NCI-H82 treated with DMSO at 0.1 percent for 48 hours (cell line): ENCODE results near the gene NTM.
"Not testable (repeated sequence)": the region's sequence is repeated elsewhere in the genome, so short reads cannot be mapped to it uniquely, and the experiment has no call there.

Source experiments
- DNase-seq: peaks from one replicate; lab custom pipeline; 2025; ENCODE audit not compliant: unreplicated experiment; lab: John Stamatoyannopoulos, UW

The NTM gene

DNA sequence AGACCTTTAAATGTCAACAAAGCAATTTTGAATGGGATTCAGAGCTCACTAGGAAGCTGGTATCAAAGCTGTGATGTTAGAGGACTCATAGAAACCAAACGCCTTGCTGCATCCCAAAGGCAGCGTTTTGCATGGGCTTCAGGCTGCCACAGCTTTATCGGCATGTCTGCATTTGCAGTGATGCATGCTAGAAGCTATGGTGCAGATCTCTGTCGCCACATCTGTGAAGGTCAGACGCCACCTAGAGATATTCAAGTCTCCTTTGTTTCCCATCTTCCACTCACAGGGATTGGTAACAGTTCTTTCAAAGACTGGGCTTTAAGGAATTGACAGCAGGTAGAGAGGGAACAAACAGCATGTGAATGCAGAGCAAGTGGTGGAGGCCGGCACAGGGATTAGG lies 47.8 kb downstream of the NTM start:
- no peak for DNase-seq

DNA sequence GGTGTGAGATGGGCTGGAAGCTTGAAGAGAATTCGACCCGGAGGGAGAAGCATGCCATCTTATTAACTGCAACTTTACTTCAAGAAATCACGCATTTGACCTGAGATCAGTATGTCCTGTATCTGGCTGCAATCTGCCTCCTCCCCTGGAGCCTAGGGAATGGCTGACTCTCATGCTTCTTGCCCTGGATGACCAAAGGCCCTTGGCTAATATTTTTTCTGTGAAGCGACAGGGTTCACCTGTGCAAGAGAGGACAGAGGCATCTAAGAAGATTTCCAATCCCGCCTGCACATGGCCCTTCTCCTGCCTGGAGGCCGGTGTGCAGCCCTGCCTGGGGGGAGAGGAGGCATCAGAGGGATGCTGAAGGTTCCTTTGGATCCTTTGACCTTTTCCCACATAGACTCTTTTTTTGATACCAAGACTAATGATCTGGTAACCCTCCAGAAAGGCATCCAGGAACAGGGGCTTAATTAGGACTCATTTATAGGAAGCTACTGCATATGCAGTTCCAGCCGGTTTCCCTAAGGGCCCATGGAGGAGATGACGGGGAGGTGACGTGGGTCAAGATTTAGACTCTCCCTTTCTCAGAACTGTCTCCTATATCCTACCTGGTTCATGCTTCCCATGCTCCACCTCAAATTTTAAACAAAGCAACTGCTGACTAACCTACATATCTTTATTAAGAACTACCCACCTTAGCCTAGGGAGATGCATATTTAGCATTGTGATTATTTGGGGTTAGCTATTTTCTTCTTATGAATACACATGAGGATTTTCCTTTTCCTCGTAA lies 50.8 kb downstream of the NTM start:
- no peak for DNase-seq

DNA sequence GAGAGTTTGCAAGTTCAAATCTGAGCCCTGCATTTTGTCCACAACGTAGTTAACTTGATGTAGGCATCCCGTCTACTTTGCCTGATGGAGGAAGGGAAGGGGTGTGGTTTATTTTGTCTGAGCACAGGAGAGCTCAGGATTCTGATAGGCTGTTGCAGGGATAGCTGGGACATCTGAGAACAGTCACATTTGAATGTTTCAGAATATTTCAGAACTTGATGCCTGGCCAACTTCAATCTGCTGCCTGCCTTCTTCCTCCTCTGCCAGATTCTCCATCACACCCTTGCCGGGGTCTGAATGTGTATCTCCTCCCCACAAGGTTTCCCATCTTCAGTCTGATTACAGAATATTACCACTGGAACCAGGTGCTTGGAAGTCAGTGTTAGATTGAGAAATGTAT lies 51.6 kb downstream of the NTM start:
- DNase-seq: no peak

DNA sequence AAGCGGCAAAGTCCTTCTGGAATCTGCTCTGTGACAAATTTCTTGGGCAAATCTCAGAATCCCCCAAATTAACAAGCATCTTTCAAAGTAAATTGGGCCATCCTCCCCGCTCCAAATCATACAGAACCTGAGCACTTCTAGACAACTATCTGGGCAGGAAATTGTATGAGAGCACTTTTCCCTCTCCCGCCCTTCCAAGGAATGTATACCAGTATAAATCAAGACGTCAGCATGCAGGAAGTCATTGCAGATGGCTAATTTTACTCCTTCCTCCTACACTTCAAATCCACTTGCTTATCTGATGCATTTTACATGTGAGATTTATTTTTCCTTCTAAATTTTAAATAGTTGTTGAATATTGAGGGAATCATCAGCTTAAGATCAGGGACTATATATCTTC lies 52.1 kb downstream of the NTM start:
- no peak for DNase-seq

DNA sequence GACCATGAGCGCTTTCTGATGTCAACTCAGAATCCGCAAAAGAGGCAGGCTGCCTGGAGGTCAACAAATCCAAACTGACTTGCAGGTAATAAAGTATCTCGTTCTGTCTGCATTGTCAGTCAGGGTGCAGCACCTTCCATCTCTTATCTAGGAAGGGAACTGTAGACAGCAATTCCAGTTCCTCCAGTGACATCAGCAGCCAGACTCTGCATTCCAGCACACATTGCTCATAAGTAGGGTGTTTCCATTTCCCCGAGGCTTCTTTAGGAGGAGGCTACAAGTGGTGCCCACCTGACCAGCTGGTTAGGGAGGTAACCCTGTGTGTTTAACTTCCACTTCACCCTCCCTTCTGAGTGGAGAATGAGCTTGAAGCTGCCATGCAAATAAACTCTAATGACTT lies 53.3 kb downstream of the NTM start:
- DNase-seq: no peak

DNA sequence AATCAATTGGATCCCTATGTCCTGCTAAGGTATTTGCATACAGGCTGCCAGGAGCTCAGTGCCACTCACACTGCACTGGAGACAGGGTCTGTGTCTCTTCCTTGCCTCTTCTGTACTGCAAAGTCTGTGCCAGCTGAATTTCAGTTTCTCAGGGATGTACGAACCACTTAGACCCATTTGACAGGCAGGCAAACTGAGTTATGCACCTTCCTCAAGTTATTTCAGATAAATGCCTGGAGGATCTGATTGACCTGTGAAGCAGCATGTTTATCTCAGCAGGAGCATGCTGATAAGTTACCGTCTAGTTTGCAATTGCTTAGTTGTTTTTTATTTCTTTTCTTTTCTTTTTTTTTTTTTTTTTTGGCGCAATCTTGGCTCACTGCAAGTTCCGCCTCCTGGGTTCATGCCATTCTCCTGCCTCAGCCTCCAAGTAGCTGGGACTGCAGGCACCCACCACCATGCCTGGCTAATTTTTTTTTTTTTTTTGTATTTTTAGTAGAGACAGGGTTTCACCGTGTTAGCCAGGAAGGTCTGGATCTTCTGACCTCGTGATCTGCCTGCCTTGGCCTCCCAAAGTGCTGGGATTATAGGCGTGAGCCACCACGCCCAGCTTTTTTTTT lies 54.0 kb downstream of the NTM start:
- DNase-seq: not testable (repeated sequence)

DNA sequence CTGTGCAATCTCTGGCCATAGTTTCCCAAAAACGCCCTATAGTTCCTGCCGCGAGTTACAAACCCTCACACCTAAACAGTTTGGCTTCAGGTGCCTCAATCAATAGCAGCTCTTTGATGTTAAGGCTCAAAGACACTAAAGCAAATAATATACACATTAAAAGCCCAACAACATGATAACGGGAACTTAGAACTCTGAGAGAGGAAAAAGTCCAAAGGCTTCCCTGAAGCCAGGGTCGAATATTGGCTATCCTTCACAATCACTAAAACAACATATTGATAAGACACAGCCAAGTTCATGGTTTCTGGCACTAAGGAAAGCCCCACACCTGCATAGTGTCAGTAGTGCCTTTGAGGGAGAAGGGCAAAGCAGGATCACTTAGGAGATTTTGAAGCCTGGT lies 54.9 kb downstream of the NTM start:
- no peak for DNase-seq

DNA sequence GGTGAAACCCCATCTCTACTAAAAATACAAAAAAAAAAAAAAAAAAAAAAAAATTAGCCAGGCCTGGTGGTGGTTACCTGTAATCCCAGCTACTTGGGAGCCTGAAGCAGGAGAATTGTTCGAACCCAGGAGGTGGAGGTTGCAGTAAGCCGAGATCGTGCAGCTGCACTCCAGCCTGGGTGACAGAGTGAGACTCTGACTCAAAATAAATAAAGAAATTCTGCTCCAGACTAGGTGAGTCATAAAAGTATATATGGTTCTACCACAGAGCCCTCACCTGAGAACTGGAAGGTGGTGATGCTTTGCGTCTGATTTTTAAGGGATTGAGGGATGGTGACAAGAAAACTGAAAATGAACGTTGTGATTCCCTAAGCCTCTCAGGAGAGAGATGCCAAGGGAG lies 58.4 kb downstream of the NTM start:
- no peak for DNase-seq

DNA sequence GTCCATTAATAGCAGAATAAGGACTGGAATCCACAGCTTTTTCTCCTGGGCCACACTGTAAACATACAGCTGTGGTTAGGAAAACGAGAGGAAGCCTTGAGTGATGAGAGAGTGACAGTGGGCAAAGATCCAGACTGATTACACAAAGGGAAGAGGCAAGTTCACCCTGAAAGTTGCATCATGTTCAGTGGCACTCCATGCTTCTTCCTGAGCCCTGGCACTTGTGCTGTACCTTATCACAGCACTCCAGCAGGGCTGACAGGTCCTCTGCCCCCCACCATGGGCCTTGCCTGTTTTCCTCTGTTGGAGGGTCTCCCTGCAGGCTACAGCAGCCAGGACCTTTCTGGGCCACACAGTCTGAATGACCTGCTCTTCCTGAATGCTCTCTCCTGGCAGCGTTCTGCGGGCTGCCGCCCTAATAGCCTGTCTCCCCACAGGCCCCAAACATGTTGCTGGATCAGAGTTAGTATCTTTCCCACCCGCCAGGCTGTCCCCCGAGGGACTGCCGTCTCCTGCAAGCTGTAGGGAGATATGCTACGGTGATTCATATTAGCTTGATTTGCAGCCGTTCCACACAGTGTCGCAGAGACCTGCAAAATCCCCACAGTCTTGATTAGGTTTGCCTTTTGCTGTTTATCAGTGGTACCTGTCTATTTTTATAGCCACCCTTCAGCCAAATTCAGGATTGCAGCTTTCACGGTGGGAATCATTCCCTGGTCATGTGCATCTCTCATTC lies 60.2 kb downstream of the NTM start:
- no peak for DNase-seq

DNA sequence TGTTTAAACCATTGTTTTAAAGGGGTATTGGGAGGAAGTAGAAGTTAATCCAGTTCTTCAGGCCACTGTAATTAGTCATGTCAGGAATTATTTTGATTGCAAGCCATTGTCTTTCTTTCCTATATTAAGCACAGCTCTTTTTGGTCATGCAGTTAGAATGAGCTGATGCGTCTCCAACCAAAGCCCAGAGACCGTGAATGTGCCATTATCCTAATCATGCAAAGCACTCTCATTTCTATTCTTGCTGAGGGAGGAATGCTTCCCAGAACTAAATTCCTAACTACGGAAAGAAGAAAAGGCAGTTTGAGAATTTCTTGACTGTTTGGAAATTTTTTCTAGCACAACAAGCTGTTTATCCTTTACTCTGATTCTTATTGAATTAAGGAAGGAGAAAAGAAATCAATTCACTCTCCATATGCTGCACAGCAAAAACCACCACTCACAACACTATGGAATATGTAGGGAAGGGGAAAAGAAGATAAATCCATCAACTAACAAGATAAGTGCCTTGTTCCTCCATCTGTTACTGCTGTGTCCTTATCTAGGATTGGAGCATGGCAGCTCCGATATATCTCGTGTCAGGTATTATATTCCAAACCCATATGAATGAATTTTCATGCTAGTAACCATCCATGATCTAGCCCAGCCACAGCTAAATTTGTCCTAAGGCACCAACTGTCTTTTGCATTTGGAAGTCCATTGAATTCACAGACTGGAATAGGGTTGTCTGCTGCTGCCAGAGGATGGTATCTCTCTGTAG lies 70.8 kb downstream of the NTM start:
- DNase-seq: peak; percentile 89

DNA sequence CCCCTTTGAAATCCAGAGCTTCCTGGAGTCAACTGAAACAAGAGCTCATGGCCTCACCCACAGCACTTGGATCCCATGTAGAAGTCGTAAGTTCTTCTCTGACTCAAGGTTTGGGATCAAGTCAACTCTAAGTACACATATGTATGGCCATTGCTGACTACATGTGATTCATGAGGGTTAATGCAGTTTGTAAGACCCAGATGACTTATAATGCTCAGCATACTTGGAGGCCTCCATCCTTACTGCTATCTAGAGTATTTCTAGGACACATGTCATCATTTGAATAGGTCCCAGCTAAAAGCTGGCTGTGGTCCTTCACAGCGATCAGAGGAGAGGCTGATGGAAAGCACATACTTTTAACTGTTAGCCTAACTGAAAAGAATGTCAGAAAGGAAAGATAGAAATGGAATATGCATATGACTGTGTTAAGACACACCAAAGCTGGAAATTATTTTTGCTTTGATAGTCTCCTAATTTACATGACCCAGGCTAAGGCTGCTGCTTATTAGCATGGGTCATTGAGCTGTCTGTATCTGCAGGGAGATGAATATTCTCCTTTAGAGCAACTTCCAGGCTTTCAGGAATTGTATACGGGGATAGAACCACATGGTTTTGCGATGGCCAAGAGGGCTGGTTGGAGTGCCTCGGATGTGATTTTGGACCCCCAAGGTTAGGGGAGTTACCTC lies 76.3 kb downstream of the NTM start:
- DNase-seq: no peak

DNA sequence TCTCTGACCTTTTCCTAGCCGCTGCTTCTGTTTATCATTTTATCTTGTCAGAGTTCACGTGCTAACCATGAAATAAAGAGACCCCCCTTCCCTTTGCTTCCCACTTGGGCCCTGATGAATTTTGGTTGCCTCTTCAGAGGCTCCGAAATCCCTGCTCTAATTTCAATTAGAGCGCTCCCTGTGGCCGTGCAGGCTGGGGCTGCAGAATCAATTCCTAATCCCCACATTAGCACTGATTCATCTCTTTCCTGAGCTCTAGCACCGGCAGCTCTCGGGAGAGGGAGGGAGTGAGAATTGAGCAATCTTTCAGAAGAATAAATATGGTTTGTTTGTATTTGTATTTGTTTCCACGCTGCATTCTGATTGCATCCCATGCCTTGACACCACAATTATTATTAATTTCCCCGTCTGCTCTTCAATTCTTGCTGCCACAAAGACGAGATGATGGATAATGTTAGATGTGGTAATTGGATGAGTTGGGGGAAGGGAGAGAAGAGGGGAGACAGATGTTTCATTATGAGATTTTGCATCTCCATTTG lies 76.9 kb downstream of the NTM start:
- peak; percentile 88 for DNase-seq

DNA sequence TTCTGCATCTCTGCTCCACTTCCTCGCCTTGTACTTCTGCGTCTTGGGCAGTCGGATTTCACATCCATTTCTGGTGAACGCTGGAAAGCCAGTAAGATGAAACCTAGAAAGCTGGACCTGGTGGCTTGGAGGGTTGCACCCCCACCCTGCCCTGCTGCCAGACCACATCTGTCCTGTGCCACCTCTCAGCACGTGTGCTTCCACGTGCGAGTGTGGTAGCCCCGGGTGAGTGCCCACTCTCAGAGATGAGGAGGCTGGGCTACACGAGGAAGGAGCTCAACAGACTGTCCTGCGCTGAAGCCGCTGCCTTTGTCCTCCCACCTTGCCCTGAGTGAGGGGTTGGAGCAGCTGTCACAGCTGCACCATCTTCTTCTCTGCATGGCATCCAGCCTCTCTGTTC lies 77.5 kb downstream of the NTM start:
- no peak for DNase-seq

DNA sequence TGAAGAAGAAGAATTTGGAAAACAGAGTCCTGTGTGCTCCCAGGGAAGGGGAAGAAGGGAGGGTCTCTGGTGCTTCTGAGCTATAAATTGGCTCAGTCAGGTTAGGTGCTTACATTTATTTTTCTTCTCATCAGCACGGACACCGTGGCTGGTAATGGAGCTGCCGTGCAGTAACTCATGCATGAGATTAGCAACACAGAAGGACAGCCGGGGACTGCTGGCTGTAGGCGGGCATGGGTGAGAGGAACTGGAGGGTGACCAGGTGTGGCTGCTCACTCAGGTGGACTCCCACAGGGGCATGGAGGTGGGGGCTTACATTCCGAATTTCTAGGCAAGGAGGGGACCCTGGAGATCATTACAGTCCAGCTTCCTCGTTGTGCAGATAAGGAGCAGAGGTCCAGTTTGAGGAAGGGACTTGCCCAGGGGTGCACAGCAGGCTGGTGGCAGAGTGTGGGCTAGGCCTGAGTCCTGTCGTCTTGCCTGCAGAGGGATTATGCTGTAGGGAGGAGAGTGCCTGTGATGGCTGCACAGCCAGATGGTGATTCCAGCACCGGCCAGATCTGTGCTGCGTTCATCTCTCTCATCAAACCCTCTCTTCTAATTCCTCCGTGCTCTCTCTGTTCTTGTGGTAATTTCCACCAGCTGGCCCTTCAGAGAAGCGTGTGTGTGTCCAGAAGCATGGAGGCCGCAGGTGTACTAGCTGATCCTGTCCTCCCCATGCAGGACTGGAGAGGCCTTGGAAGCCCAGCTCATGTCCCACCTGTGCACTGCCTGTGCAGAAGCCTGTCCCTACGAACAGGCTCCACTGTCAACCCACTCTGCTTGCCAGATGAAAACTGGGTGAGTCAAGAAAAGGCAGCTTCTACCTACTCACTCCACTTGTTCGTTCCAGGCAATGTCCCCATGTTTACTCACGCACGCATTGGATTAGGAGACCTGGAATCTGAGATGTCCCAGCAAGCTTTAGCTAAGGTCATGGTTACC lies 78.9 kb downstream of the NTM start:
- peak; percentile 75 for DNase-seq

DNA sequence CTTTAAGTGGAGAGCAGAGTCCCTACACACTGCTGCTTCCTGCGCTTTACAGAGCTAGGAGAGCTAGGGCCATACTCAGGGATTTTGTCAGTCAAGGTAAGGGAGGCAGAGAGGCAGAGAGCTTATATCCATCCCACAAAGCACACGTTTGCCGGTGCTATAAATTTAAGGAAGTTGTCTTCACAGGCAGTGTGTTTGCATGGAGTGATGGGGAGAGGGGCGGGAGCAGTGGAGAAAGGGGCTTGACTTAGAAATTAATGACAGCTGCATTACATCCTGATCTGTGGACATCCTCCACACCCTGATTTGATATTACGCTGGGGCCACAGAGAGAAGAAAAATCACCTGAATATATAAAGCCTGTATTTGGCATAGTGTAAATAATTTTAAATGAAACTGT lies 84.1 kb downstream of the NTM start:
- no peak for DNase-seq

DNA sequence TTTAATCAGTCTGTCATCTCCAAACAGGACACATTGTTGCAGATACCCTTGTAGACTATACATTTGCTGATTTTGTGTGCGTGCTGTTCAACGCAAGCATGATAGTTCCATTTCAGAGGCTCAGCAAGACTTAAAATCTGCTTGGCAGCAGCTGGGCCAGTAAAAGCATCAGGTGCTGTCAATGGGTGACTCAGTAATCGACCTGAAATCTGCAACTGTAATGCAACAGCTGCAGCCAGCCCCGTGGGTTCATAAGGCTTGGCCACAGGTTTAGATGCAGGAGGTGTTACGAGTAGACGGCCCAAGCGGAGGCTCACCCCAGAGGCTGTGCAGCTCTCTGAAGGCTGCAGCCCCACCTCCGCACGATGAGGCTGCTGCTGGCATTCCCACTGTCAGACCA lies 84.6 kb downstream of the NTM start:
- DNase-seq: no peak

DNA sequence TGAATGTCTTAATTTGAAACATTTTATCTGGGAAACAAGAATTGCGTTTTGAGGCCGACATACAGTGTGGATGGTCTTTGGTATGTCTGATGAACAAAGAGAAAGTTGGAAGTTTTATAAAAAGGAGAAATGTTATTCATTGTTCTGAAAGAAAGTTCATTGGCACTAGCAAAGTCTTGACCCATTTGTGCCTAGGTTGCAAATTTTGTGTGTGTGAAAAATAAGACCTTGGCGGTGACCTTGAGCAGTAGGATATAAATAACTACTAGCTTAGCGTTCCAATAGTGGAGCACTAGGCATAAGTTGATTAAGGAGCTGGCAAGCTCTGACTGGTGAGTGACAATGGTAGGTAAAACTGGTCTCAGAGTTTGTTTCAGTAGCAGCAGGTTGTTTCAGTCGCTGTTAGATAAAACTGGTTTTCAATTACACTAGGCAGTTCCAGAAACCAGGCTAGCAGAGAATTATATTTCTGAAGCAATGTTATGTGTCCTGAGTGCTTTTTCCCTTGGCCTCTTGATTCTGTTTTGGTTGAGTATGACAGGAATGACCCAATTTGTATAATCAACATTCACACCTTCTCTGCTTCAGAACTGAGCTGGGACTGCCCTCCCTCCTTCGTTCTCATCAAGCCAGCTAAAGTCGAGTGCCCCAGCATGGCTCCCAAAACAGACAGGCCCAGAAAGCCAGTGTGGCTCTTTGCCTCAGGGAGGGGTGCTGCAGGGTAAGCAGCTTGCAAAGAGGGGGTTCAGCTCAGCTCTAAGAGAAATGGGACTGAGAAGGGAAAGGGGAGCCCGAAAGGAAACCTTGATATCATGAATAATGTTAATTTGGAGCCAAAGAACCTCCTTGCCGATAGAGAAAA lies 85.7 kb downstream of the NTM start:
- no peak for DNase-seq

DNA sequence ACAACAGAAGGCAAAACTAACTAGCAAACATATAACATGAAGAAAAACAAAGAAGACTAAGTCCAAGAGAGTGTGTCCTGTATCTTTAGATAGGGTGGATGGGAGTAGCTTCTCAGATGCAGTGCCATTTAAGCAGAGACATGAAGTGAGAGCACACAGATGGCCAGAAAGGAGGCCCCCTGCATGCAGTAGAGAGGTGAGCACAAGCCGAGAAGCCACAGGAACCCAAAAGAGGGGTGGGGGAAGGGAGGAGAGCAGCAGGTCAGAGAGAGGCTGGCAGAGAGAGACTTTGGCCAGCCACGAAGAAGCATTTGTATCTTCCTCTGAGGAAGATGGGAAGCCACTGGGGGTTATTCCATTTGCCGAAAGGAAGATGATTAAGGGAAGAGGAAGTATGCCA lies 86.7 kb downstream of the NTM start:
- DNase-seq: no peak

DNA sequence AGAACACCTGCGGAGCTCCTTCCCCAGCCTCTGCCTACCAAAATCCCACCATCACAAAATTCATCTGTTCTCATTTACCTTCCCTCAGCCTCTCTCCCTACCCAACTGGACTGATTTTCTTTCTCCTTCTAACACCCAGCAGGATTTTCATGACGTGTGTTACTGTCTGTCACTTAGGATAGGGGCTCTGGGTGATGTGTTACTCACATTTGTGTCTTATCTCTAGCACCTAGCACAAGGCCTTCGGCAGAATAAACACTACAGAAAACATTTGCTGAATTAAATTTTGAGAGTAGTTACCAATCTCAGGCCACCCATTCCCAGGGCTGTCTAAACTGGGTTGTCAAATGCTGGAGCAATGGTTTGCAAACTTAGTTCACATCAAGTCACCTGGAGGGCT lies 88.0 kb downstream of the NTM start:
- no peak for DNase-seq
